A549 (cell line): Measurements from ENCODE around the gene PTPN9. TPM values are rescaled to one million over a fixed set of nuclear protein-coding genes. Genes with fewer than 3 reads are reported as not detected.
A peak's percentile ranks its signal among the peaks of the same experiment; 100 is the strongest.

Experiments used
- ATAC-seq, 2 experiments: fragments of 200-7000 bp in 1 of 2; fragments of >200 bp in 1 of 2; cut with Nextera tagmentation in 1 of 2; cut with Tn5 transposase in 1 of 2; 3 replicates each; pipeline versions ENCODE4 v1.8.0 to v1.9.1; 2018 to 2020; ENCODE audit warnings: mild to moderate bottlenecking in 1 of 2, moderate library complexity in 1 of 2
- CTCF ChIA-PET: fragments of 300-600 bp; sonication (Branson Sonifier 250); formaldehyde crosslinking; extraction: SDS; loops from one replicate; lab custom pipeline; 2021; ENCODE audit warnings: antibody characterized with exemption, inconsistent platforms; lab: Yijun Ruan, JAX
- POLR2A ChIA-PET: fragments of 350-600 bp; formaldehyde crosslinking; extraction: SDS; loops from one replicate; lab custom pipeline; 2021; ENCODE audit warnings: antibody characterized with exemption, inconsistent platforms; lab: Yijun Ruan, JAX
- DNase-seq, 2 experiments: peaks; one replicate each; pipeline versions ENCODE4 v3.0.0 to v3.0.0-alpha.2; 2011 to 2016; ENCODE audit warnings: low read depth in 1 of 2, low spot score in 1 of 2
- FAIRE-seq: peaks from 2 replicates; lab custom pipeline; 2011; peaks lifted over from hg19 to GRCh38; lab: Jason Lieb, UNC
- H3K27ac ChIP-seq, 2 experiments: fragments of >200 bp; sonication (Bioruptor Twin); formaldehyde crosslinking; 3 replicates each; pipeline ENCODE4 v1.5.1; 2016 to 2017
- H3K4me1 ChIP-seq: fragments of >200 bp; sonication (Bioruptor Twin); formaldehyde crosslinking; 3 replicates; pipeline ENCODE4 v1.6.1; 2016
- H3K4me2 ChIP-seq: fragments of >200 bp; sonication (Bioruptor Twin); formaldehyde crosslinking; 3 replicates; pipeline ENCODE4 v1.6.1; 2016
- H3K4me3 ChIP-seq: fragments of >200 bp; sonication (Bioruptor Twin); formaldehyde crosslinking; 3 replicates; pipeline ENCODE4 v1.5.1; 2016
- H3K9me3 ChIP-seq: fragments of >200 bp; sonication (Bioruptor Twin); formaldehyde crosslinking; 3 replicates; pipeline ENCODE4 v1.6.1; 2016
- EHF ChIP-seq: fragments of 250-450 bp; sonication (Bioruptor Pico); IDR thresholded peaks from 2 replicates; pipeline ENCODE4 v1.5.0; 2020; ENCODE audit warnings: mild to moderate bottlenecking
- FOSB ChIP-seq: fragments of 250-450 bp; sonication (Bioruptor Pico); IDR thresholded peaks from 2 replicates; pipeline ENCODE4 v1.5.0; 2020; ENCODE audit warnings: mild to moderate bottlenecking, moderate library complexity
- FOSL2 ChIP-seq, 2 experiments: fragments of 450-650 bp in 1 of 2; fragments of >200 bp in 1 of 2; sonication (Bioruptor Twin) in 1 of 2; formaldehyde crosslinking; IDR thresholded peaks; 2 replicates each; pipeline versions ENCODE4 v1.5.0 to v1.6.1; 2016 to 2020; ENCODE audit warnings: mild to moderate bottlenecking in 1 of 2, moderate library complexity in 1 of 2
- FOXS1 ChIP-seq: fragments of 250-450 bp; sonication (Bioruptor Pico); IDR thresholded peaks from 2 replicates; pipeline ENCODE4 v1.5.0; 2020; ENCODE audit warnings: mild to moderate bottlenecking, moderate library complexity
- HEYL ChIP-seq: fragments of 250-450 bp; sonication (Bioruptor Pico); IDR thresholded peaks from 2 replicates; pipeline ENCODE4 v1.8.0; 2021; ENCODE audit warnings: mild to moderate bottlenecking, moderate library complexity
- HMGXB4 ChIP-seq: fragments of 250-450 bp; sonication (Bioruptor Pico); IDR thresholded peaks from 2 replicates; pipeline ENCODE4 v1.5.0; 2021; ENCODE audit warnings: mild to moderate bottlenecking, moderate library complexity, borderline replicate concordance
- KDM1A ChIP-seq: fragments of 200-600 bp; sonication (generic); IDR thresholded peaks from 2 replicates; pipeline ENCODE4 v1.6.1; 2016; ENCODE audit warnings: low read depth, mild to moderate bottlenecking
- MAFK ChIP-seq: fragments of 450-650 bp; IDR thresholded peaks from 2 replicates; pipeline ENCODE4 v1.6.1; 2014; ENCODE audit not compliant: partially characterized antibody
- MYC ChIP-seq: IDR thresholded peaks from 2 replicates; pipeline ENCODE4 v1.6.1; 2012; ENCODE audit warnings: mild to moderate bottlenecking, inconsistent platforms, low read length, improper control_type of control experiment, borderline replicate concordance
- PBX3 ChIP-seq: IDR thresholded peaks from 2 replicates; pipeline ENCODE4 v1.6.1; 2012
- RARB ChIP-seq: fragments of 250-450 bp; sonication (Bioruptor Pico); IDR thresholded peaks from 2 replicates; pipeline ENCODE4 v1.8.0; 2021; ENCODE audit warnings: mild to moderate bottlenecking, moderate library complexity
- ZNF302 ChIP-seq: fragments of 250-450 bp; sonication (Bioruptor Pico); IDR thresholded peaks from 2 replicates; pipeline ENCODE4 v1.9.0; 2021; ENCODE audit warnings: inconsistent platforms, mild to moderate bottlenecking, moderate library complexity
- WGBS: methylation state at CpG from one replicate; pipeline ENCODE4 v1.1.6; 2017; ENCODE audit errors: missing lambda C conversion rate; 5-methylcytosine and 5-hydroxymethylcytosine counted together
- polyA plus RNA-seq, 4 experiments: library from polyadenylated mRNA; depleted of rRNA in 3 of 4; stranded (reverse); fragments of >200 nt; fragmentation: RNase III in 1 of 4; extraction: RNeasy Plus Mini Kit Qiagen cat#74134 plus additional on column Dnase treatment in 1 of 4; gene quantifications; 2 replicates in 3 of 4; 3 replicates in 1 of 4; pipeline ENCODE4 v1.2.3, GENCODE V29; 2011 to 2017

Gene PTPN9
- polyA plus RNA-seq, 2 of the 4 experiments (the other 2 are of a cell fraction): 29.5 to 60.2 TPM

- no peak for TF ChIP-seq HEYL (CRISPR knock-in tag)
- TF ChIP-seq FOSB (CRISPR knock-in tag): no peak
- TF ChIP-seq HMGXB4 (CRISPR knock-in tag): no peak
- no peak for TF ChIP-seq KDM1A
Observed at GRCh38 chr15:75616766-75617165, 37.7 kb upstream of the PTPN9 start (continued).

- WGBS: 93% methylated on average over 6 of the region's 6 CpGs
- POLR2A ChIA-PET: no interaction called here
- FAIRE-seq (no peak), DNase-seq (no peak)
- Histone ChIP-seq H3K27ac (no peak overlapping the region), H3K4me1 (no peaks in the 10 kb centered on the region), H3K4me3 (no peak overlapping the region)
- no peak for TF ChIP-seq ZNF302 (CRISPR knock-in tag)
- TF ChIP-seq RARB (CRISPR knock-in tag): no peak
- no peak for TF ChIP-seq FOXS1 (CRISPR knock-in tag)
- TF ChIP-seq, all 56 proteins: peak for 0
- Histone ChIP-seq H3K9me3 (no peaks in the 10 kb centered on the region), H3K4me2 (no peak overlapping the region)
- no peak; a peak in 1 of 6 replicates for ATAC-seq
- CTCF ChIA-PET: interaction anchor here (1.0 to 4.6 kb wide), 6 partner anchors 9 to 239 kb away, joined by 3 to 23 read pairs (median 6); no protein-coding TSS in a partner anchor
Observed at GRCh38 chr15:75606711-75607699, 27.9 kb upstream of the PTPN9 start.

- POLR2A ChIA-PET: no interaction called here
- no peak for DNase-seq
- Histone ChIP-seq H3K4me3 (no peak overlapping the region), H3K9me3 (no peaks in the 10 kb centered on the region), H3K4me1 (no peaks in the 10 kb centered on the region), H3K27ac (no peak overlapping the region), H3K4me2 (no peak overlapping the region)
- 88% methylated on average over 8 of the region's 8 CpGs for WGBS
- no peak for FAIRE-seq
- ATAC-seq: no peak
- CTCF ChIA-PET: interaction anchor here (1.6 to 4.6 kb wide), 3 partner anchors 8 to 196 kb away, joined by 4 to 23 read pairs (median 8); no protein-coding TSS in a partner anchor
- TF ChIP-seq MAFK (peak; percentile 63), MYC (no peak)
- TF ChIP-seq, all 56 proteins: peak for 1
Observed at GRCh38 chr15:75606026-75606425, 26.9 kb upstream of the PTPN9 start.

GRCh38 chr15:75599401-75599800, 20.3 kb upstream of the PTPN9 start:
- no peak; a peak in 1 of 6 replicates for ATAC-seq
- no peak overlapping the region for H3K4me3 ChIP-seq
- FAIRE-seq: no peak
- no peak overlapping the region for H3K4me2 ChIP-seq
- H3K4me1 ChIP-seq: no peaks in the 10 kb centered on the region
- no peak for DNase-seq
- no peaks in the 10 kb centered on the region for H3K9me3 ChIP-seq
- 60% methylated on average over 2 of the region's 2 CpGs for WGBS
- POLR2A ChIA-PET: no interaction called here
- TF ChIP-seq FOSL2 (IDR thresholded peaks at IDR 0.05): no peak
- 0 out of 2 replicates have a peak, but pooled peaks have one; percentile 7 for TF ChIP-seq FOSL2 (CRISPR knock-in tag; IDR thresholded peaks at IDR 0.05)
- TF ChIP-seq EHF (CRISPR knock-in tag): no peak
- TF ChIP-seq, all 56 proteins: peak for 1
- CTCF ChIA-PET: interaction anchor here (1.4 to 4.3 kb wide), 3 partner anchors 8 to 85 kb away, joined by 3 to 23 read pairs (median 6); partner anchors contain the start of gene PTPN9
- H3K27ac ChIP-seq: no peak overlapping the region

- POLR2A ChIA-PET: no interaction called here
- no peaks in the 10 kb centered on the region for H3K9me3 ChIP-seq
- FAIRE-seq (no peak), ATAC-seq (no peak)
- no peak overlapping the region for H3K27ac ChIP-seq
- H3K4me3 ChIP-seq: no peak overlapping the region
- no peak for TF ChIP-seq PBX3
- TF ChIP-seq, all 56 proteins: peak for 0
- no peak for DNase-seq
- WGBS: 89% methylated on average over 4 of the region's 4 CpGs
- CTCF ChIA-PET: interaction anchor here (0.6 to 5.4 kb wide), 16 partner anchors 9 to 144 kb away, joined by 3 to 23 read pairs (median 4); partner anchors contain the start of genes IMP3 and SNX33
- Histone ChIP-seq H3K4me2 (no peak overlapping the region), H3K4me1 (no peaks in the 10 kb centered on the region)
Observed at GRCh38 chr15:75598361-75598760, 19.2 kb upstream of the PTPN9 start.
